ENCODE data around the gene MINDY4B. TPM values are rescaled to one million over a fixed set of nuclear protein-coding genes. Genes with fewer than 3 reads are reported as not detected.

MINDY4B gene
- total and polyA plus RNA-seq, 10 of the 15 experiments (the other 5 are each of a cell fraction or from before 2014, with no cell fraction given) = not detected

GRCh38 chr3:150925751-150926201, 20.5 kb upstream of the MINDY4B start (continued):
- TF ChIP-seq PAX8 (IDR thresholded peaks at IDR 0.05) (no peak), POLR2AphosphoS2 (IDR thresholded peaks at IDR 0.05; ENCODE audit: low read depth, low read length) (no peak), CHD1 (IDR thresholded peaks at IDR 0.05; ENCODE audit: low read depth, low read length) (no peak), IRF3 (IDR thresholded peaks at IDR 0.05) (no peak), EGR1 (IDR thresholded peaks at IDR 0.05; ENCODE audit: borderline replicate concordance in 1 of 2, low read depth in 2 of 2, low read length in 2 of 2) (no peak), POLR2A (IDR thresholded peaks at IDR 0.05; ENCODE audit: low read depth, low read length) (no peak), IKZF1 (conservative IDR thresholded peaks at IDR 0.05) (no peak), SUPT20H (IDR thresholded peaks at IDR 0.05; ENCODE audit: borderline replicate concordance, control insufficient read depth, low read depth, low read length) (no peak), CBX3 (IDR thresholded peaks at IDR 0.05; ENCODE audit: borderline replicate concordance, low read depth) (no peak), TAF1 (IDR thresholded peaks at IDR 0.05; ENCODE audit: borderline replicate concordance, low read depth, low read length) (no peak)
- TF ChIP-seq, protein P1, sequence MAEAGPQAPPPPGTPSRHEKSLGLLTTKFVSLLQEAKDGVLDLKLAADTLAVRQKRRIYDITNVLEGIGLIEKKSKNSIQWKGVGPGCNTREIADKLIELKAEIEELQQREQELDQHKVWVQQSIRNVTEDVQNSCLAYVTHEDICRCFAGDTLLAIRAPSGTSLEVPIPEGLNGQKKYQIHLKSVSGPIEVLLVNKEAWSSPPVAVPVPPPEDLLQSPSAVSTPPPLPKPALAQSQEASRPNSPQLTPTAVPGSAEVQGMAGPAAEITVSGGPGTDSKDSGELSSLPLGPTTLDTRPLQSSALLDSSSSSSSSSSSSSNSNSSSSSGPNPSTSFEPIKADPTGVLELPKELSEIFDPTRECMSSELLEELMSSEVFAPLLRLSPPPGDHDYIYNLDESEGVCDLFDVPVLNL (IDR thresholded peaks at IDR 0.05; ENCODE audit: low read depth, low read length) = no peak
- TF ChIP-seq, protein P2, sequence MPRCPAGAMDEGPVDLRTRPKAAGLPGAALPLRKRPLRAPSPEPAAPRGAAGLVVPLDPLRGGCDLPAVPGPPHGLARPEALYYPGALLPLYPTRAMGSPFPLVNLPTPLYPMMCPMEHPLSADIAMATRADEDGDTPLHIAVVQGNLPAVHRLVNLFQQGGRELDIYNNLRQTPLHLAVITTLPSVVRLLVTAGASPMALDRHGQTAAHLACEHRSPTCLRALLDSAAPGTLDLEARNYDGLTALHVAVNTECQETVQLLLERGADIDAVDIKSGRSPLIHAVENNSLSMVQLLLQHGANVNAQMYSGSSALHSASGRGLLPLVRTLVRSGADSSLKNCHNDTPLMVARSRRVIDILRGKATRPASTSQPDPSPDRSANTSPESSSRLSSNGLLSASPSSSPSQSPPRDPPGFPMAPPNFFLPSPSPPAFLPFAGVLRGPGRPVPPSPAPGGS (IDR thresholded peaks at IDR 0.05; ENCODE audit: borderline replicate concordance, insufficient read depth, low read depth, low read length, poor library complexity, severe bottlenecking) = no peak

All from GM12878 (cell line).